HG03045 (cell line): ENCODE results near the gene SEPTIN2.
"Not testable (repeated sequence)": the region's sequence is repeated elsewhere in the genome, so short reads cannot be mapped to it uniquely, and the experiment has no call there.

Experiments
- ATAC-seq: cut with Tn5 transposase; IDR thresholded peaks from one replicate; pipeline ENCODE4 v1.9.1; 2021; ENCODE audit warnings: mild to moderate bottlenecking, moderate library complexity; ENCODE audit not compliant: unreplicated experiment

The SEPTIN2 gene

DNA sequence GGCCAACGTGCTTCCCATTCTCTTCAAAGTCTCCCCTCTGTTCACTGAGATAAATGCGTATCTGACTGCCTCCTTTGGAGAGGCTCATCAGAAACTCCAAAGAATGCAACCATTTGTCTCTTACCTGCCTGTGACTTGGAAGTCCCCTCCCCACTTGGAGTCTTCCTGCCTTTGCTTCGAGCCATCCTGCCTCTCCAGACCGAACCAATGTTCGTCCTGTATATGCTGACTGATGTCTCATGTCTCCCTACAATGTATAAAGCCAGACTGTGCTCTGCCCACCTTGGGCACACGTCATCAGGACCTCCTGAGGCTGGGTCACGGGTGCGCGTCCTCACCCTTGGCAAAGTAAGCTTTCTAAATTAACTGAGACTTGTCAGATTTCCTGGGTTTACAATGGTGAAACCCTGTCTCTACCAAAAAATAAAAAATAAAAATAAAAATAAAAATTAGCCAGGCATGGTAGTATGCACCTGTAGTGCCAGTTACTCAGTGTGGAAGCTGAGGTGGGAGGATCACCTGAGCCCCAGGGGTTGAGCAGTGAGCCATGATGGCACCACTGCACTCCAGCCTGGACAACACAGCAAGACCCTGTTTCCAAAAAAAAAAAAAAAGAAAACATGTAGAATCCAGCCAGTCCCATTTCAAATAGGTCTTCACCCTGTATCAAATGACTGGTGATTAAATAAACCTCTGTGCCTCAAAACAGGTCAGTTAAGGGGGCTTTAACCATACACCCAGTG is 29.2 kb upstream of the SEPTIN2 start:
- no peak for ATAC-seq

DNA sequence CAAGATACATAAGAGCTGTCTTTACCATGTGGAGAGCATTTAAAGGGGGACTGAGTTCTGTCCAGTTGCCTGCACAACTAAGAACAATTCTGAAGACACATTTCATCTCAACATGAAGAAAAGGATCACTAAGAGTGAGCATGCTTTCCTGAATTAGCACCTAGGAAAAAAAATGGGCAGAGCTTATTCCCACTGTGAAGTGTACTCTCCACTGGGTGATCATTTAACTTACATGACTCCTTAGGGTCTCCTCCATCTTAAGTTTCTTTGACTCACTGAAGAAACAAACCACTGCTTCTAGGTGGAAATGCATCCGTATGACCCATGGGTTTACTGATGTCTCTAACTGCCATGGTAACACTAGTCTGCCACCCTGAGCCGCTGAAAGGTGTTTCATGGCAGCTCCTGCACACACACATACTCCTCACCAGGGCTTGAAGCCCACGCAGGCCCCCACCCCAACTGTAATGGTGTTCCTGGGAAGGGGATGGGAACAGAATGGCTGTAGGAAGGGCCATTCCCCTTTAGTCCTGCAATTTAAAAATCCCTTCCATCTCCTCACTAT is 27.3 kb upstream of the SEPTIN2 start:
- no peak for ATAC-seq

DNA sequence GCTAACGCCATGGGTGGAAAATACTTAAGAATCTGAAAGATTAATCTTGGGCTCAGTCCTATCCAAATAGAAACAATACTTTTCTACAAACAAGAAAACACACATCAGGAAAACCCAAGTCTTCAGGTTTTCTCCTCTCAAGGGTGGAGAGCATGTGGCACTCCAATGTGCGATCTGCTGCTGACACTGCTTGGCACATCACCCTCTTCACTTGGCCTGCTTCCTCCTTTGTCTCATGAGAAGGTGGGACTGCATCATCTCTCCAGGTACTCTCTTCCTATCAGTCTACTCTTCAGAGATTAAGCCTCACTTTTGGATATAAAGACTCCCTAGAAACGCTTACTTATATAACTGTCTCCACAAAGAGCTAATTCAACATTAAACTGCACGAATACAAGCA is 26.7 kb upstream of the SEPTIN2 start:
- no peak for ATAC-seq

DNA sequence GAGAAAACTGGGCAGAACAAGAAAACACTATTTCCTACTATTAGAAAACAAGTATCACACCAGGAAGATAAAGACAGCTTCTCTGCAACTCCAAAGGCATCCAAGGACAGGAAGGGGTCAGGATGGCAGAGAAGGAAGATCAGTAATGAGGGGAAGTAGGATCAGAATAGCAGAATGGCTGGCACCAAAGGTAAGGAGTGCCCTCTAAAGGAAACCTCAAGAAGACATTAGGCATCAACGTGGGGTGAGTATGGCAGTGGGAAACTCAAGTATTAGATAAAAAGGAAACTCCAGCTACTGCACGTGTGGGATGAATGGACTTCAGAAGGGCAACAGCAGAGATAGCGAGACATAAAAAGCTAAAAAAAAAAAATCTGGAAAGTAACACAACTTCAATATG is 26.1 kb upstream of the SEPTIN2 start:
- no peak for ATAC-seq

DNA sequence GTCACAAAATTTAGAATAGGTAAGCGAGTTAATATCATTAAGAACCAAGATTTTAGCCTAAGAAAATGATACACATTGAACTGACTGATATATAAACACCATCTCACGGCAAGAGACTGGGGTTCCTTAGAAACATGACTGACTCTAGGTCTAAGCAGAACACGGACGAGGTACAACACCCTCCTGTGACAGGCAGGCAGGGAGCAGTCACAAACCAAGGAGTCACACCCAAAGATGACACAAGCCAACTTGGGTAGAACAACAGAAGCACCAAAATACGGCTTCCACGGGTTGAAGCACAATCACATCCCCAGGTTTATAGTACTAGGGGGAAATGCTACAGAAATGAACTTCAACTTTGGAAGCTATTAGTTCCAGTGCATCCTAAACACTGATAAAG is 24.6 kb upstream of the SEPTIN2 start:
- ATAC-seq = no peak

DNA sequence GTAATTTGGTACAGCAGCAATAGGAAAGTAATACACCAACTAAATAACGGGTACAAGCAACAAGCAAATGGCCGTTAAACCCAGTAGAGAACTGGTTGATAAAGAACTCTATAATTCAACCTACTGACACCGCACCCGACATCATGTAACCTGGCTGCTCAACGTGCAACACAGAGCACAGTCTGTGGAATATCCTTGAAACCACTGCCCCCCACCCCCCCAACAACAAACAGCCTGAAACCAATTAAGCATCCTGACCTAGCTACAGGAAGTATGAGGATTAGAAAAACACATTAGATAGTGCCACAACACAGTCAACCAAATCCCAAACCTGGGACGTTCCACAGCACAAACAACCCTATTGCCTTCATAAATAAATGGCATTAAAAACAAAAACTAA is 23.7 kb upstream of the SEPTIN2 start:
- ATAC-seq = no peak

DNA sequence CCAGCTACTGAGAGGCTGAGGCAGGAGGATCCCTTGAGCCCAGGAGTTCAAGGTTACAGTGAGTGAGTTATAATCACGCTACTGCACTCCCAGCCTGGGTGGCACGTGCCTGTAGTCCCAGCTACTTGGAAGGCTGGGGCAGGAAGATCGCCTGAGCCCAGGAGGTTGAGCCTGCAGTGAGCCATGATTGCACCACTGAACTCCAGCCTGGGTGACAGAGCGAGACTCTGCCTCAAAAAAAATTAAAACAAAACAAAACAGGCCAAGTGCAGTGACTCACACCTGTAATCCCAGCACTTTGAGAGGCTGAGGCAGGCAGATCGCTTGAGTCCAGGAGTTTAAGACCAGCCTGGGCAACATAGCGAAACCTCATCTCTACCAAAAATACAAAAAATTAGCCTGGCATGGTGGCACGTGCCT is 22.3 kb upstream of the SEPTIN2 start:
- ATAC-seq = not testable (repeated sequence)

DNA sequence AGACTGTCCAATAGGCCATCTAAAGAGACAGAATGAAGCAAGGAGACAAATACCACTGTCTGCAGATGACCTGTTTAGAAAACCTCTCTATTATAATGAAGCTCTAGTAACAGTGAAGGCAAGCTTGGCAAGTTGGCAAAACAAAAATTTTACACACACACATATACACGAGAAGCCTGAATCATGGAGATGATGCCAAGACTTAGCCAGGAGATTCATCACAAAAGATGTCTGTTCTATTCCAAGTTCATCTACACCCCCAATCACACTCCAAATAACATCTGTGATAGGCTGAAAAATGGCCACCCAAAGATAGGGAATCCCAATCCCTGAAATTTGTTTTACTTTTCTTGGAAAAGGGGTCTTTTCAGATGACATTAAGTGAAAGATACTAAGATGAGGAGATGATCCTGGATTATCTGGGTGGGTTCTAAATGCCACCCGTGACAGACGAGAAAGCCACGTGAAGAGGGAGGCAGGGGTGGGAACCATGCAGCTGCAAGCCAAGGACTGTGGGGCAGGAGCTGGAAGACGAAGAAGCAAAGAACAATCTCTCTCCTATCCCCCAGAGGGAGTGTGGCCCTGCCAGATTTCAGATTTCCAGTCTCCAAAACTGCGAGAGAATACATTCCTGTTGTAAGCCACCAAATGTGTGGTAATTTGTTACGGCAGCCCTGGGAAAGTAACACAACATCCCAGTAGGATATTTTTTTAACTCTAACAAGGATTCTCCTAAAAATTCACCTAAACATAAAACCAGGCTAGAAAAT is 20.2 kb upstream of the SEPTIN2 start:
- no peak for ATAC-seq

DNA sequence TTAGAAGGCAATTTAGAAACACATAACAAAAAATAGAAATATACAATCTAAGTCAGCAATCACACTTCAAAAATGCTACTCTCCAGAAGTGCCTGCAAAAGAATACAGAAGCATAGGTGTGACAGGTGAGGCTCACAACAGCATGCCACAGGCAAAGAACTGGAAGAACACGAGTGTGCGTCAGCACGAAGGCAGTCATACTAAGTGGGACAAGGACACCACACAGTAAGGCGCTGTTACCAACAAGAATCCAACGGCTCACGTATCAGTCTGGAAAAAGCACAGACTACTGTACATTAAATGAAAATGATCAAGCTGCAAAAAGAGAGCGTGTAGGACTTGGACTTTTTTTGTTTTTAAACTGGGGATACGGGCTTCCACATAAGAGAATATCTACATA is 19.0 kb upstream of the SEPTIN2 start:
- ATAC-seq = no peak

DNA sequence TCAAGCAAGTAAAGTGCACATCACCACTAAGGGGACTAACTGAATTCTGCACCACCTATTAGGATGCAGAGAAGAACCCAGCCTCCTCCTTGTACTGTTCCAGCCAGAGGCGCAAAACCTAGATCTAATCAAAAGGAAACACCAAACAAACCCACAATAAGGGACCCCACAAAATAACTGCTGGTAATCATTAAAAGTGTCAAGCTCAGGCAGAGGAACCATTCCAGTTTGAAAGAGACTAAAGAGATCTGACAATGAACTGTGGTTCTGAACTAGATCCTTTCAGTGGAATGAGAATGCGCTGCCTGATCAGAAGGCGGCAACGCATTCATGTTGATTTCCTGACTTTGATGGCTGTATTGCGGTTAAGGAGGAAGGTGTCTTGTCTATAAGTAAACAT is 17.1 kb upstream of the SEPTIN2 start:
- ATAC-seq = no peak

DNA sequence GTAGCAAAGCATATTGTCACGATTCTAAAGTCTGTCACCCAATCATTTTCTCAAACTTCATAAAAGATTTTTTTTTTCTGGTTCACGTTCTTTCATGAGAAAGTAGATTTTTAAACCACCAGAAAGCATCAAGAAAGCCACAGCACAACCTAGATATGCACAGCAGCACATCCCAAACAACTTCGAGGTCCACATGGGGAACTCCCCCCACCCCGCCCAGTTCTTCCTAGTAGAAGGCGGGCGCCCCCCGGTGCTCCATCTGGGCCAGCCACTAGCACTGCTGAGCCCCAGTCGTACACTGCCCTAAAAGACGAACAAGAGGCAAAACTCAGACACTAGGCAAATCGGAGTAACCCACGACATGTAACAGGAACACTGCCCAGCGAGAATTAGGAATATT is 15.7 kb upstream of the SEPTIN2 start:
- no peak for ATAC-seq

DNA sequence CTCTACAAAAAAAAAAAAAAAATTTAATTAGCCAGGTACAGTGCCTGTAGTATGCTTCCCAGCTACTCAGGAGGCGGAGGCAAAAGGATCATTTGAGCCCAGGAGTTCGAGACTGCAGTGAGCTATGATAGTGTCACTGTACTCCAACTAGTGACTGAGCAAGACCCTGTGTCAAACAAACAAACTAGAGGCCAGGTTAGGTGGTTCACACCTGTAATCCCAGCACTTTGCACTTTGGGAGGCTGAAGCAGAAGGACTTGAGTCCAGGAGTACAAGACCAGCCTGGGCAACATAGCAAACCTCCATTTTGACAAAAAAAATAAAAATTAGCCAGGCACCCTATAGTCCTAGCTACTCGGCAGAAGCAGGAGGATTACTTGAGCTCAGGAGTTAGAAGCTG is 13.6 kb upstream of the SEPTIN2 start:
- ATAC-seq = no peak

DNA sequence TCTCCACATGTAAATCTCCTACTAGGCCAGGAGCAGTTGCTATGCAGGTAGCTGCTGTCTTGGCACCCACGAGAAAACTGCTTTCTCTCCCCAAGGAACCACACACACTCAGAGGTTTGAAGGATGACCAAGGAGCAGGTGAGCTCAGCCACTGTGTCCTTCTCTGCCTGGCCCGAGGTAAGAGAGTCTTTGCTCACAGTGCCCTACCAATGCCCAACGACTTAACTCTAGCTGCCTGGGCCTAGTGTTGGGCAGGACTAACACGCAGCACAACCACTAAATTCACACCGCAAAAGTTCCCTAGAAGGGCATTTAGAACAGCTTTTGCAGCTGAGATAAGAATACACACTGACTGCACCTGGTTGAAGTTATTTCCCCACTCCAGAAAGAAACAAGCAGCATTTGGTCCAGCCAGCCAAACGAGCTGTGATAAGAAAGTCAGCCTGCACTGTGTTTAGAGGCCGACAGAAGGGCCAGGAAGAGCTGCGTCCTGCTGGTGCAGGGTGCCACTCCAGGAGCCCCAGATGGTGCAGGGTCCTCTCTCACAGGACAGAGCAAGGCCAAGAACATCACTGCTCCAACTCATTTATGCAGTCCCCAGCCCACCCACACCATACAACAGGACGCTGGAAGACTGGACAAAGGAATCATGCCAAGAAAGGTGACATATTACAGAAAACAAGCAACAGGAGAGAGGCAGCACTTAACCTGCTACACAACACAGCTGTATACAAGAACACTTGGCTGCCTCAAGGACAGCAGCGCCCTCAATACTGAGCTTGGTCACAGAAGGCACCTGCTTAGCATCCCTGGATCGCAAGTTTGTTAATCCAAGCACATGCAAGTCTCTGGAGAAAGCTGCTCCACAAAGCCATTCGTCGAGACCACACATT is 12.7 kb upstream of the SEPTIN2 start:
- no peak for ATAC-seq

DNA sequence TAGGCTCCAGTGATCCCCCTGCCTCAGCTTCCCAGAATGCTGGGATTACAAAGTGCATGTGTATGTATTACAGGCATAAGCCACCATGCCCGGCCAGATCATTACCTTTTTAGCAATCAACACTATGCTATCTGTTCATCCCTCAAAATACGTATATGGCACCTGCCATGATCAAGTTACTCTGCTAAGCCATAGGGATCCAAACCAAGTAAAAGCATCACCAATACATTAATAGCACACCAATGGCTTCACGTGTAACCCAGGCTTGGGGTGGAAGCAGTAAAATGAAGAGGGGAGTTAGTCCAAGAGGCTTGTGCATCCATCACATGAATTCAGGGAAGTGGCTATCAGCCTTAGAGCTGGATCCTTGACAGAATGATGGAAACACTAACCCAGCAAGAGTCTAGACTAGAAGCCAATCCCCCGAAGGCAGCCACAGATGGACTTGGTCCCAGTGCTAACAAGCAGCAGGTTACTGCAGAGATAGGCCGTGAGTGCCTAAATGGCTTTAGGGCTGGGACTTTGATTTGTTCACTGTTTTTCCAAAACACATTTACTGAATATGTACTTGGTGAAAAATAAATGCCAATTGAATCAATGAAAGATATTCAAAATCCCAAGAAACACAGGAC is 11.6 kb upstream of the SEPTIN2 start:
- ATAC-seq = no peak

DNA sequence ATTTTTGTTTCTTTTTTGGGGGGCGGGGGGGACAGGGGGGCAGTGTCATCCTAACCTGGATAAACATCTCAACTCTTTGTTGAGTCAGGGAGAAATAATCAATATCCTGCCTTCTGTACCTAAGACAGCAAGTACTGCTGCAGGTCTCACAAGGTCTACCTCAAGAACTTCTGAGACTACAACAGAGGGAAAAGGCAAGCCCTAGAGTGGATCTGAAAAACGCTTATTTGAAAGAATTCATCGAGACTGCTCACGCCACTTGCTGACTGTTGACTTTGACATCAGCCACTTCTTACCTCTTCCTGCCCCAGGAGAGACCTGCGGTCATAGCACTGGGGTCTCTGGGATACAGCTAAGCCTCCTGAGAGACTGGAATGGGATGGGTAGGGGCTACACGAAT is 8.7 kb upstream of the SEPTIN2 start:
- no peak for ATAC-seq

DNA sequence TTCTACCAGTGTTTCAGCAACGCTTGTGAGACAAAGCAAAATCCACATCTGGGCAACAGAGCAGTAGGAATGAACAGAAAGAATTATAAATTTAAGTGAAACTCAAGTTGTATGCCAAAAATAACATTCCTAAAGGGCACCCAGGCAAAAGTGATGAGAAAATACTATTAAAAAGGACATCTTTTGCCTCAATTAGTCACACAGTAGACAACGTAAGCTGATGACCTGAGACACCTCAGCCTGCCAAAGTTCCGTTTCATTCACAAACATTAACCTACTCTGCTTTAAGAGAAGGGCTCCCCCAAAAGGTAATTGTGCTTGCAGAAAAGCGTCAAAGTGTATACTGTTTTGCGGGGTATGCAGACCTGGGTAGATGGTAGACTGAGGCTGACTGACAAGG is 7.5 kb upstream of the SEPTIN2 start:
- ATAC-seq = no peak

DNA sequence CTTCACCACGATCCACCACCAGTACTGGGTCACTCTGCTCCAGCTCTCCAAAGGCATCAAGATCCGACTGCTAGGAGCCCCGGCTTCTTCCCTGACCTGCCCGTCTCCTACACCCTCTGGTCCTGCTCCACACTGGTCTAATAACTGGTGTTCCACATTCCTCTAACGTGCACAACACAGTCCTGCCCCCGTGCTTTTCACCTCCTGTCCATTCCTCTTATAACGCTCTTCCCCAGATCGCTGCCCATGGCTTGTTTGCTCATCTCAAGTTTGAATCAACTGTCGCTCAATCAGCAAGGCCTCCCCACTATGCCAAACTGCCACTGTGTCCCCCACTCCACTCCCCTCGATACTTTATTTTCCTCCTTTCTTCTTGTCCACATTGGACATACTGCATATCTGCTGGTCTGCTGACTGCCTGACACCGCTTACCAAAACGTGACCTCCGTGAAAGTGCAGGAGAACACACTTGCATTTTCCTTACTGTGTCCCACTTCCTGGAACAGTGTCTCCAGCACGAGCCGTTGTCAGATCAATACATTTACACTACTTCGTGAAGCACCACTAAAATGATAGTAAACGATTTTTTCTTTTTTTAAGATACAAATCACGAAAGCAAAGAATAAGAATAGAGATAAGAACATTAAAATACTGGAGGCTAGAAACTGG is 6.8 kb upstream of the SEPTIN2 start:
- no peak for ATAC-seq

DNA sequence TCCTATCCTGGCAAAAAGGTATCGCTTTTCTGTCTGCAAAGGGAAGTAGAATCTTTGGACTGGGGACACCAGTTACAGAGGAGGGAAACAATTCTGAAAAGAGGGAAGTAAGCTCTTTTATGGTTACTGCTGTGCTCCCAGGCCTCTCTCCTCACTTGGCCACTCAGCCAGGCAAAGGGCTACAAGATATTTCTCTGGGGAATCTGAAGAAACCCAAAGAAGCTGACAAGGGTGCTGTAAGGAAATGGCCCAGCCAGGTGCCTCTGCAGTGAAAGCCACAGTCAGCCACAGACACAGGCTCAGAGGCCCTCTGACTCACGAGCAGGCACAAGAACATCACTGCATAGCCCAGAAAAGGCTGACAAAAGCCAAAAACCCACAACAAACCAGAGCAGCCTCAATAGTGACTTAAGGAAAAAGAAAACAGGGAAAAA is 6.0 kb upstream of the SEPTIN2 start:
- ATAC-seq = no peak

DNA sequence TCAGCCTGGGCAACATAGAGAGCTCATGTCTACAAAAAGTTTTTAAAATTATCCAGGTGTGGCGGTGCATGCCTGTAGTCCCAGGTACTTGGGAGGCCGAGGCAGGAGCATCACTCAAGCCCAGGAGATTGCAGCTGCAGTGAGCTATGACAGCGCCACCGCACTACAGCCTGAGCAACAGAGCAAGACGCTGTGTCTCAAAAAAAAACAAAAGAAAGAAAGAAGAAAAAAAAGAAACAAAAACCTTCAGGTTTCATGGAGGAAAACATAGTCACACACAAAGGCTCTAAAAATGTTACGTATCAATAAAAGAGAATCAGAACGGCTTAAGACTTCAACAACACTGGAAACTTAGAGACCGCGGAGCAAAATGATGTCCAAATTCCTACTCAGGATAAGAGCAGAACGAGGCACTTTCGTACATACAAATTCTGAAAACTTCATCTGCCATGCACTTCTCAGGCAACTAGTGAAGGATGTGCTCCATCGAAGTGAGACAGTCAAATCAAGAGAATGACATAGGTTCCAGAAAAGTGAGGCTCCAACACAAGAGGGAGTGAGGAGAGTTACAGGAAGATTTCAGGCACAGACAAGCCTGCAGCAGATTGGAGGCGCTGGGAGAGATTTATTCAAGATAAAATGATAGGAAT is 4.7 kb upstream of the SEPTIN2 start:
- ATAC-seq = no peak

DNA sequence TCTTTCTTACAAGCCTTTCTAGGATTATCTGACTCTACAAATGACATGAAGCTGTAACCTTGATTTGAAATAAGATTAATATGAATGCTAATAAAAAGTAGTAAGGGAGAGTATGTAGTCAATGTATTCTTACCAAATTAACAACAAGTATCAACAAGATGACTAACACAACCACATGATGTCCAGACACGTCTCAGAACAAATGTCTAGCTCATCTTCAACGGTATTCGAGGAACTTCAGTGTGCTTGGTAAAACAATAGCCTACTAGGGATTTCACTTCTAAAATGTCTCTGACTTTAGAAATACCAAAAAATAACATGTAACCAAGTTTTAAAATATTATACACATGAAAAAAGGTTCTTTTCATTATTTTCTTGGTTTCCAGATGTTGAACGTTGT is 3.6 kb upstream of the SEPTIN2 start:
- ATAC-seq = no peak
